Naive thymus-derived CD8-positive, alpha-beta T cell (primary cell): ENCODE results near the gene RCN2. TPM values are rescaled to one million over a fixed set of nuclear protein-coding genes. Genes with fewer than 3 reads are reported as not detected.

Experiments used
- ATAC-seq, 2 donors: fragments of 150-1000 bp; cut with Tn5 transposase in 1 of 2; sonication (Bioruptor Pico), chemical (Tn5 transposase) in 1 of 2; 1 replicate in 1 of 2; 2 replicates in 1 of 2; pipeline ENCODE4 v1.10.0; 2021; ENCODE audit warnings: mild to moderate bottlenecking in 2 of 2, moderate library complexity in 2 of 2
- POLR2A ChIA-PET: fragments of 350-600 bp; sonication (Branson Sonifier 250); formaldehyde crosslinking; loops from one replicate; lab custom pipeline; 2021; ENCODE audit warnings: antibody characterized with exemption; lab: Charles Lee
- DNase-seq, 10 donors: peaks; one replicate each; pipeline versions ENCODE4 v3.0.0 to v3.0.0-alpha.2; 2020 to 2022
- H3K27ac Mint-ChIP-seq, 10 donors: one replicate each; pipeline ENCODE4 v1.8.0; 2020 to 2022; ENCODE audit warnings: mild to moderate bottlenecking in 10 of 10, mixed read lengths in 10 of 10, moderate library complexity in 4 of 10, inconsistent platforms in 1 of 10
- H3K27me3 Mint-ChIP-seq, 5 donors: one replicate each; pipeline ENCODE4 v1.8.0; 2021 to 2022; ENCODE audit warnings: mixed read lengths in 5 of 5
- H3K36me3 Mint-ChIP-seq, 3 donors: one replicate each; pipeline ENCODE4 v1.8.0; 2020 to 2022; ENCODE audit warnings: mixed read lengths in 3 of 3, mild to moderate bottlenecking in 2 of 3, inconsistent platforms in 1 of 3
- H3K4me1 Mint-ChIP-seq, 4 donors: one replicate each; pipeline ENCODE4 v1.8.0; 2021 to 2022; ENCODE audit warnings: mixed read lengths in 4 of 4
- H3K4me3 Mint-ChIP-seq, 10 donors: one replicate each; pipeline ENCODE4 v1.8.0; 2020 to 2022; ENCODE audit warnings: mild to moderate bottlenecking in 10 of 10, mixed read lengths in 10 of 10, moderate library complexity in 6 of 10, inconsistent platforms in 1 of 10
- H3K9me3 Mint-ChIP-seq, 9 donors: one replicate each; pipeline ENCODE4 v1.8.0; 2020 to 2022; ENCODE audit warnings: mixed read lengths in 9 of 9, mild to moderate bottlenecking in 3 of 9, inconsistent platforms in 1 of 9, moderate library complexity in 1 of 9
- polyA plus RNA-seq, 3 donors: library from polyadenylated mRNA; unstranded; fragments of 300-500 nt; fragmentation: Illumina TruSeq; gene quantifications; one replicate each; pipeline ENCODE4 v1.2.3, GENCODE V29; 2021
- total RNA-seq, 8 experiments: library from RNA in 2 of 8; stranded (reverse) in 2 of 8; gene quantifications; one replicate each; pipeline ENCODE4 v1.2.3 and lab custom pipeline; 2021 to 2026

RCN2 gene
- total and polyA plus RNA-seq, 5 experiments from 2014 or later: 30.7 to 46.5 (median 40.3) TPM

DNA sequence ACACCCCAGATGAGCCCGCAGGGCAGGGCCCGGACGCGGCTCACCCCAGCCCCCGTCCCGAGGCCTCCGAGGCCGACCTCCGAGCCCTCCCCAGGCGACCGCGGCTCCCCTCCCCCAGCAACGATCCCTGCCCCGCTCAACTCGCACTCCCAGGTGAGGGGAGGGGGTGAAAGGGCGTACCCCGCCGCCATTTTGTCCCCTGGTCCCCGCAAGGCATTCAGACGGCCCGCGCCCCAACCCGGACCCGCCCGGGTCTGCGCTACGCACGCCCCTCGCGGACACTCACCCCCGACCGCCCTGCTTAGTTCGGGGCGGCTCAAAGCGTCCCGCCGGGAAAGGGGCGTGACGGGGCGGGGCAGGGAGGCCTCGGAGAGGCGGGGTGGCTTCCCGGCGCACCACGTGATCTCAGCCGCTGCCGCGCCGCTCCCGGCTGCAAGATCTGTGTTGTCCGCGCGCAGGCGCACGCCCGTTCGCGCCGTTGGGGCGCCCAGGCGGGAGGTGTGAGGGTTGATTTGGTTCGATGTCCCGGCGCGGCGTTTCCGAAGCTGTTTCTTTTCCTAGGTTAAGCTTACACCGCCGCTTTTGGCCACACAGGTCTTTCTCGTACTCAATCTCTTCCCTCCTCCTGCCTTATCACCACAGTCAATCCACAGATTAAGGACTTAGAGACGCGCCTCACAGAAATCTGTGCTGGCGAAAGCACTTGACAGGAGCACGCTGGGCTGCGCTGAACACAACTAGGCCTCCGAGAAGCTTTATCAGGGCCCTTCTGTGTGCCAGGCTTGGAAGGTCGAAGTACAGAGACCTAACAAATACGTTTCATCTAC is 26.3 kb upstream of the RCN2 start, which contains the start of gene SCAPER:
TSS of gene SCAPER (minus strand) at position 328 of the 827 bp plus-strand sequence. CDS start 21,523 bp downstream, outside the sequence.
- peaks cover 0 to 5% (median 0%) of the 10 kb centered on the region in 3 donors for H3K36me3 Mint-ChIP-seq
- POLR2A ChIA-PET: interaction anchor here (0.6 to 6.8 kb wide), 8 partner anchors 23 to 505 kb away, joined by 3 to 49 read pairs (median 4); partner anchors contain the start of genes PSTPIP1 and RCN2
- H3K9me3 Mint-ChIP-seq: no peaks in the 10 kb centered on the region
- ATAC-seq (peak; percentile 88), DNase-seq (peak; percentile 85 to 94 (median 89))
- peaks cover 7 to 37% (median 26%) of the 10 kb centered on the region in 4 donors for H3K4me1 Mint-ChIP-seq
- H3K4me3 Mint-ChIP-seq: peak within 1 kb of the TSS; percentile 84 to 97 (median 92)
- H3K27ac Mint-ChIP-seq: peak within 1 kb of the TSS; percentile 93 to 98 (median 96)
- H3K27me3 Mint-ChIP-seq: no peaks in the 10 kb centered on the region

DNA sequence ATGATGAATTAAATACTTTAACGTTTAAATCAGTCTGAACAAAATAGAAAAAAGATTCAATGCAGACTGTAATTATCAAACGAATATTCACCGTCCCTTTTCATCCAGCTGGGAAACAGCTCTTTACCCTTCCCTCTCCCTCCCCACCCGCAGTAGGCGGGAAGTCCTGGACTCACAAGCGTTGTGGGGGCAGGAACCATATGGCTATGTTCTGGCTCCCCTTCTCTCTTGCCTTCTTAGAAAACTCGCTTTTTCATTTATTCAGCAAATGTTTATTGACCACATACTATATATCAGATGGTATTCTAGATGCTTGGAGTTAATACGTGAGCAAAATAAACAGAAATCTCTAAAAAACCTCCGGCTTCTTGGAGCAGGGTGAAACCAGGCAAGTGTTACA is 25.7 kb upstream of the RCN2 start:
- Mint-ChIP-seq H3K9me3 (no peaks in the 10 kb centered on the region), H3K36me3 (no peaks in the 10 kb centered on the region)

DNA sequence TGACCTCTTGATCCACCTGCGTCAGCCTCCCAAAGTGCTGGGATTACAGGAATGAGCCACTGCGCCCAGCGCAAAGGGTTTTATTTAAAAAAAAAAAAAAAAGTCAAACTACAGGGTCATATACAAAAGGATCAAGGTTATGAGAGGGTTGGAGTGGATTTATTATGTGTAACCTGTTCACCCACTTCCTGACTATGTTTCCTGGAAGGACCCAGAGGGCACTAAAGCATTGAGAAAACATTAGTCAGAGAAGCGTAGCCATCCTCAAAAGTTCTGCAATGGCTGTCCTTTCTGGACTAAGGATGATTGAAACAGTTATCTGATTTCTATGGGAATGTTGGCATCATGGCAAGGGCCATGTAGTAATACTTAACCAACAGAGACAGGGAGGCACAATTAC is 19.1 kb upstream of the RCN2 start:
- Mint-ChIP-seq H3K4me3 (no peak overlapping the region), H3K27ac (no peak overlapping the region), H3K9me3 (no peaks in the 10 kb centered on the region), H3K4me1 (peaks cover 0 to 2% (median 0%) of the 10 kb centered on the region in 4 donors), H3K36me3 (no peaks in the 10 kb centered on the region), H3K27me3 (peaks cover 0 to 6% (median 1%) of the 10 kb centered on the region in 5 donors)
- POLR2A ChIA-PET: no interaction called here
- ATAC-seq (no peak), DNase-seq (no peak)

More for the DNA sequence above, 25.7 kb upstream of the RCN2 start:
- H3K4me1 Mint-ChIP-seq: peaks cover 7 to 37% (median 24%) of the 10 kb centered on the region in 4 donors
- H3K4me3 Mint-ChIP-seq: peak overlapping the region; percentile 84 to 97 (median 92)
- H3K27ac Mint-ChIP-seq: peak overlapping the region; percentile 93 to 98 (median 96)
- DNase-seq: no peak
- H3K27me3 Mint-ChIP-seq: peaks cover 0 to 2% (median 0%) of the 10 kb centered on the region in 5 donors
- ATAC-seq: no peak
- POLR2A ChIA-PET: interaction anchor here (0.7 to 6.8 kb wide), 8 partner anchors 22 to 165 kb away, joined by 3 to 49 read pairs (median 4); partner anchors contain the start of genes PSTPIP1, RCN2 and TSPAN3

DNA sequence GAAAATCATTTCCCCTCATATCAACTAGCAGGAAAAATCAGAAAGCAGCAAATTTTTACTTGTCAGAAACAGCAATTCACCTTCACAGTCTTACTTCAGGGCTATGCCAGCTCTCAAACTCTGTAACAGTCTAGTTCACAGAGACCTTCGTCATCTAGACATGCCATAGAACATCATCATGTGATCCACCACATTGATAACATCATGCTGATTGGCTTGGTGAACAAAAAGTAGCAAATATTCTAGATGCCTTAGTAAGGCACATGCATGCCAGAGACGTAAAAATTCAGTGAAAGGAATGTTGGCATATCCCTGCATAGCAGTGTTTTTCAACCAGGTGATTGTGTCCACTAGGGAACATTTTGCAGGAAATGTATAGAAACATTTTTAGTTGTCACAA is 17.8 kb upstream of the RCN2 start:
- H3K4me1 Mint-ChIP-seq: peaks cover 0 to 2% (median 0%) of the 10 kb centered on the region in 4 donors
- H3K27ac Mint-ChIP-seq: no peak overlapping the region
- no peaks in the 10 kb centered on the region for H3K9me3 Mint-ChIP-seq
- peaks cover 0 to 6% (median 2%) of the 10 kb centered on the region in 5 donors for H3K27me3 Mint-ChIP-seq
- no peak for ATAC-seq
- no peak overlapping the region for H3K4me3 Mint-ChIP-seq
- no peaks in the 10 kb centered on the region for H3K36me3 Mint-ChIP-seq
- POLR2A ChIA-PET: no interaction called here
- no peak for DNase-seq

DNA sequence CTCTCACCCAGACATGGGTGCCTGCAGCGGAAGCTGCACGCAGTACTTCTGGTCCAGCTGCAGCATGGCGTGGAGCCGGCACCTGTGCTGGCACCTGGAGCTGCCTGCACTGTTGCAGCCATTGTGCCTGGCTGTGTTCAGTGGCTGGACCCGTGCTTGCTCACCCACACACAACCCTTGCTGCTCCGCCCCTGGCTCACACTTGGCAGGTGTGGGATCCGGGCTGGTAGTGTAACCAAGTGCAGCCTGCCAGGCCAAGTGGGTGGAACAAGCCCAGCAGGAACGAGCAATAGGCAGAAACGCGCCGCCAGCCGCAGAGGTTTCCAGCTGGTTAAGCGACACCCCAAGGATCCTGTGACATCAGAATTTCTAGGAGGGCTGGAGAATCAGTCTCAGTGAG is 15.2 kb upstream of the RCN2 start:
- Mint-ChIP-seq H3K36me3 (peaks cover 0 to 2% (median 0%) of the 10 kb centered on the region in 3 donors), H3K4me3 (no peak overlapping the region), H3K4me1 (no peaks in the 10 kb centered on the region), H3K27me3 (peaks cover 0 to 10% (median 2%) of the 10 kb centered on the region in 5 donors), H3K9me3 (no peaks in the 10 kb centered on the region), H3K27ac (no peak overlapping the region)
- ATAC-seq (no peak), DNase-seq (no peak)
- POLR2A ChIA-PET: interaction anchor here (0.9 kb wide), 1 partner anchor 12 kb away, joined by 3 read pairs; no protein-coding TSS in a partner anchor

DNA sequence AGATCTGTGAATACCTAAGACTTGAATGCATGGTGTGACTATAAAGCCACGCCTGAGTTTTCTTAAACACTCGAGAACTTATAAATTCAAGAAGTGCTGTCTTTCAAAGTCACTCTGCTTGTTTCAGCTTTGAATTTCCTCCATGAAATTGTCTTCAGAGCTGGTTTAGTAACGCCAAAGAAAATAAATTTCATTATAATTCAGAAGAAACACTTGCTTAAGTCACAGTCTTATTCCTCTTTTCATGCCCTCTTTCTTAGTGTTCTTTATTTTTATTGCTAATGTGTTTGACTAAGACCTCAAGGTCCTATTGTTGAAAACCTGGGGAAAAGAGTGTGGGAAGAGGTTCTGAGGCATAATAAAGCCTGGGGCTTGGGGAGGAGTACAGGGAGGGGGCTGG is 3.3 kb upstream of the RCN2 start:
- Mint-ChIP-seq H3K9me3 (no peaks in the 10 kb centered on the region), H3K27ac (no peak overlapping the region), H3K36me3 (peaks cover 0 to 4% (median 3%) of the 10 kb centered on the region in 3 donors), H3K4me1 (peaks cover 7 to 23% (median 19%) of the 10 kb centered on the region in 4 donors), H3K27me3 (peaks cover 0 to 8% (median 3%) of the 10 kb centered on the region in 5 donors), H3K4me3 (no peak overlapping the region)
- POLR2A ChIA-PET: interaction anchor here (1.2 kb wide), 1 partner anchor 22 kb away, joined by 4 read pairs; no protein-coding TSS in a partner anchor
- ATAC-seq: no peak
- DNase-seq: no peak

DNA sequence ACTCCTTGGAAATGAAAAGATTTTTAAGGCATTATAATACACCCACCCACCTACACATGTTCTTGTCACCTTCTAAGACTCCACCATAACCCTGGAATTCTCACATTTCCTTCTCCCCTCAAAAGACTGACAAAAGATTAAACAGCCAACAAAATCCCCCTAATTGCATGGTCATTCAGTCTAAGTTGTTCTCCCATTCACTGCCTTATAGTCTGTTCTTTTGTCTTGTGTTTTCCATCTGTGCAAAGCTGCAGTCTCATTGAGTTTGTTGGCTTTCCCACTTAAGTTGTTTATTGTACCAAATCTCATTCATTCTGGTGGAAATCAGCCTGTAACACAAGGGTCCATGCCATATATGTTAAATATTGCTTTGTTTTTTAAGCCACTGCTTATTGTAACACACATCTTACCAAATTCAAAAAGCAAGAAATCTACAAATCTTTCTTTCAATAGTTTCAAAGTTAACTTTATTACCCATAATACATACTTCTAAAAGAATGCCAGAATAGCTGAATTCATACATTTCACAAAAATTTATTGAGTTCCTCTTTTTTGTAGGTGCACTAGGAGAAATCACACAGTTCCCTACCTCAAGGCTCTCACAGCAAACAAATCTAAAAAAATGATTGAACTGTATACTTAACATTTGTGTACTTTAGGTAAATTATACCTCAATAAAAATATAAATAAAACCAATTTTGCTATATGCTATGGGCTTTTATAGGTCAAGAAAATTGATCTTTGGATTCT is 2.4 kb upstream of the RCN2 start:
- Mint-ChIP-seq H3K4me1 (peaks cover 11 to 29% (median 25%) of the 10 kb centered on the region in 4 donors), H3K4me3 (no peak overlapping the region), H3K27ac (no peak overlapping the region), H3K36me3 (peaks cover 0 to 14% (median 0%) of the 10 kb centered on the region in 3 donors), H3K27me3 (peaks cover 0 to 5% (median 0%) of the 10 kb centered on the region in 5 donors), H3K9me3 (no peaks in the 10 kb centered on the region)
- POLR2A ChIA-PET: interaction anchor here (3.9 kb wide), 1 partner anchor 24 kb away, joined by 49 read pairs; the partner anchor contains the start of gene SCAPER
- DNase-seq (no peak), ATAC-seq (no peak)

DNA sequence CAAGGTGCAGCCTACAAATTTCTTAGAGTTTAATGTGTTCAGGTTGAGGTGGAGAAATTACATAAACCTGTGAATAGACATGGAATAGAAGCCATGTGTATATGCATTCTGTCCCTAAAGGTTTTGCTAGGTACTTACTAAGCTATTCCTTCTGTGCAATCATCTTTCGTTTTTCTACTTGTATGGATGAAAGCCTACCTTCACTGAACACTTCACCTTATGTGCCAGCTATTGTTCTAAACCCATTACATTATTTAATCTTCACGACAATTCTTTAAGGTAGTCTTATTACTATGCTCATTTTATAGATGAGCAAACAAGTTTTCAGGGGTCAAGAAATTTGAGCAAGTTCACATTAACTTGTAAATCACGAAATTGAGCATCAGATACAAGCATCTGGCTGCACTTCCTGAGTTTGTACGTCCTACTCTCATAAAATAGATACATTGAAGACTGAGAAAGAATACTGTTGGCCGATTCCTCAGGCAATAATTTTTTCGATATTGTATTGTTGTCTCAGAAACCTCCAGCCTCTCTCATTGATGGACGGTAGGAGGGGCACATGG is 635 bp upstream of the RCN2 start:
- Mint-ChIP-seq H3K27ac (peak overlapping the region; percentile 73 to 97 (median 93)), H3K4me1 (peaks cover 15 to 41% (median 32%) of the 10 kb centered on the region in 4 donors), H3K27me3 (peaks cover 0 to 2% (median 0%) of the 10 kb centered on the region in 5 donors), H3K9me3 (no peaks in the 10 kb centered on the region), H3K36me3 (peaks cover 4 to 28% (median 5%) of the 10 kb centered on the region in 3 donors), H3K4me3 (peak overlapping the region; percentile 81 to 96 (median 88))
- ATAC-seq: no peak
- DNase-seq: no peak
- POLR2A ChIA-PET: interaction anchor here (1.0 to 3.9 kb wide), 7 partner anchors 26 to 506 kb away, joined by 3 to 49 read pairs (median 4); partner anchors contain the start of genes HMG20A, PSTPIP1 and SCAPER

DNA sequence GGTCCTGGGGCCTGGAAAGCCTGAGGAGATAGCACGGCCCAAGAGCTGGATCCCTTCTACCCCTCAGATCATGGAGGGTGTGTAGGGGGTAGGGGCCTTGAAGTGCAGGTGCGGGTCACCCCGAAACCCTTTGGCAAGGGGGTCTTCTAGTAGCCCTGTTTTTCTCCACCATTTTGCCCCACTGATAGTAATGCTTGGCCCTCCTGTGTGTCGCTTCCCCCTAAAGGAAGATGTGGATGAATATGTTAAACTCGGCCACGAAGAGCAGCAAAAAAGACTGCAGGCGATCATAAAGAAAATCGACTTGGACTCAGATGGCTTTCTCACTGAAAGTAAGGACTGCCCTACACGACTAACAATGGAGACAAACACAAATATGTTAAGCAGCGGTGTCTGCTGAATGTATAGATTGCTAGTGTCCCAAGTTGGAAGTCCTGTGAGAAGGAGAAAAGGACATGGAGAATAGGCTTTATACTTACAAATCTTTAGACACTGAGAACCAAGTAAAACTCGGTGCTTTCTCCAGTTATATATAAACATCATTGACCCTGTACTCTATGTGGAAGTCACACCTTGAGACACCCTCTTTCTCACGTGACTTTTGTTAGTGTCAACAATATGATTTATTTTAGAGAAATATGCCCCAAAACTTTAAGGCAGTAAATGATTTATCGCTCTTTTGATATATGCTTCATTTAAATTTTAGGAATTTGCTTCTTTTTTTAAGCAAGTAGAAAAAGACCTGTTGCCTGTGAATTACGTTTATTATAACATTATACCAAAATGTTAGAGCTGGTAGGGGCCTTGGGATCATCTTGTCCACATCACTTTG is 802 bp downstream of the RCN2 start:
- Mint-ChIP-seq H3K27ac (peak overlapping the region; percentile 74 to 96 (median 90)), H3K27me3 (no peaks in the 10 kb centered on the region), H3K4me1 (peaks cover 17 to 42% (median 32%) of the 10 kb centered on the region in 4 donors), H3K36me3 (peaks cover 4 to 38% (median 14%) of the 10 kb centered on the region in 3 donors), H3K4me3 (peak overlapping the region; percentile 81 to 96 (median 90)), H3K9me3 (no peaks in the 10 kb centered on the region)
- POLR2A ChIA-PET: interaction anchor here (1.2 to 3.9 kb wide), 6 partner anchors 17 to 489 kb away, joined by 3 to 49 read pairs (median 6); partner anchors contain the start of genes HMG20A, PSTPIP1 and SCAPER
- DNase-seq (peak in 3 of 10 donors; percentile 7 to 63 (median 21)), ATAC-seq (peak in 1 of 2 donors; percentile 1)

DNA sequence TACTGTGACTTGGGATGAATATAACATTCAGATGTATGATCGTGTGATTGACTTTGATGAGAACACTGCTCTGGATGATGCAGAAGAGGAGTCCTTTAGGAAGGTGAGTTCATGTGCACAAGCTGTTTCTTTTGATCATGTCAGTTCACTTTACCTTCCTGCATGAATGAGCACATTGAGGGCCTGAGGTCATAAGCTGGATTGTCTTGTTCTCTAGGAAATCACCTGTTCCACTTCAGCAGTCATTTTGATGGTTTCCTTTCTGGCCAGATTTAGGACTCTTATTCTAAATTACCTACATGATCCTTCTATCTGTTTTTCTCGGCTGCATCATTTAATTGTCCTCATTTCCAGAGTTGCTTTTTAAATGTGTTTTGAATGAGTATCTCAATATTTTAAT is 4.1 kb downstream of the RCN2 start:
- Mint-ChIP-seq H3K4me3 (peak overlapping the region in 2 of 10 donors; percentile 43 to 58), H3K9me3 (no peaks in the 10 kb centered on the region), H3K27ac (peak overlapping the region in 3 of 10 donors; percentile 4 to 70 (median 55)), H3K27me3 (no peaks in the 10 kb centered on the region), H3K4me1 (peaks cover 17 to 46% (median 32%) of the 10 kb centered on the region in 4 donors), H3K36me3 (peaks cover 4 to 49% (median 14%) of the 10 kb centered on the region in 3 donors)
- DNase-seq: no peak
- POLR2A ChIA-PET: no interaction called here
- no peak for ATAC-seq

DNA sequence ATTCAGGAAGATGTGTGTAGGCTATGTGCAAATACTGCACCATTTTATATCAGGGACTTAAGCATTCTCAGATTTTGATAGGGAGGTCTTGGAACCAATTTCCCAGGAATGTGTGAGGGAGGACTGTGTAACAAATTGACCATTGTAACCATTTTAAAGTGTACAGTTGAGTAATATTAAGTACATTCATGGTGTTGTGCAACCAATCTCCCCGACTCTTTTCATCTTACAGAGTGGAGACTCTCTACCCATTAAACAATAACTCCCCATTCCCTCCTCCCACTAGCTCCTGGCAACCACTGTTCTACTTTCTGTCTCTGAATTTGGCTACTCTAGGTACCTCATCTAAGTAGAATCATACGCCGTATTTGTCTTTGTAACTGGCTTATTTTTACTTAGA is 5.1 kb downstream of the RCN2 start:
- Mint-ChIP-seq H3K27me3 (no peaks in the 10 kb centered on the region), H3K27ac (peak overlapping the region in 1 of 10 donors; percentile 2), H3K4me1 (peaks cover 14 to 38% (median 25%) of the 10 kb centered on the region in 4 donors), H3K36me3 (peaks cover 4 to 56% (median 14%) of the 10 kb centered on the region in 3 donors), H3K4me3 (no peak overlapping the region), H3K9me3 (no peaks in the 10 kb centered on the region)
- DNase-seq (no peak), ATAC-seq (no peak)
- POLR2A ChIA-PET: no interaction called here
